ENCODE results near the gene CENPF. TPM values are rescaled to one million over a fixed set of nuclear protein-coding genes. Genes with fewer than 3 reads are reported as not detected.

CENPF gene
- 0.85 and 1.0 TPM in 2 replicates for total RNA-seq

GRCh38 chr1:214602764-214603657, at the start of gene CENPF:
Gene CENPF (plus strand): TSS chr1:214603195. CDS start chr1:214613755, 10,560 bp downstream.

Other genes starting within 250 kb of the CENPF start
- gene PTPN14, start 51.6 kb upstream of the CENPF start, total RNA-seq = 55.7 and 72.8 TPM in 2 replicates

Data from nasal cavity respiratory epithelium epithelial cell of viscerocranial mucosa (primary cell).